HCT116 (cell line): Measurements from ENCODE around the gene CRAT. TPM values are rescaled to one million over a fixed set of nuclear protein-coding genes. Genes with fewer than 3 reads are reported as not detected.

Experiments used
- ATAC-seq: fragments of 200-7000 bp; cut with Tn5 transposase; 2 replicates; pipeline ENCODE4 v1.9.1; 2020; ENCODE audit warnings: mild to moderate bottlenecking, moderate library complexity
- BruUV-seq: library from RNA; stranded (reverse); fragments of 400-500 nt; replicated peaks from 2 replicates; lab custom pipeline; 2021; lab: Mats Ljungman, UMichigan
- CTCF ChIA-PET: fragments of 300-600 bp; sonication (Branson Sonifier 250); formaldehyde crosslinking; loops from one replicate; lab custom pipeline; 2021; ENCODE audit warnings: antibody characterized with exemption; lab: Charles Lee
- POLR2A ChIA-PET: fragments of 300-600, 350-600 bp; sonication (Branson Sonifier 250); formaldehyde crosslinking; loops from one replicate; lab custom pipeline; 2021; ENCODE audit warnings: antibody characterized with exemption; lab: Charles Lee
- RAD21 ChIA-PET, 2 experiments: fragments of 300-600 bp; sonication (Branson Sonifier 250); formaldehyde crosslinking; loops; one replicate each; lab custom pipeline; 2023; ENCODE audit warnings: low total read pairs in 2 of 2; ENCODE audit not compliant: uncharacterized antibody in 2 of 2, unreplicated experiment in 2 of 2, low non-redundant PET in 1 of 2; lab: Charles Lee
- DNase-seq: peaks from one replicate; pipeline ENCODE4 v3.0.0-alpha.2; 2010; ENCODE audit warnings: low read depth, low spot score
- H2AFZ ChIP-seq: fragments of 200-600 bp; shearing (Covaris generic), sonication (generic); 2 replicates; pipeline ENCODE4 v1.6.1; 2017; ENCODE audit warnings: low read depth, mixed run types, mixed read lengths, antibody characterized with exemption, low read length; ENCODE audit not compliant: poor library complexity, severe bottlenecking
- H3K27ac ChIP-seq: 2 replicates; pipeline ENCODE4 v1.5.1; 2012; ENCODE audit warnings: low read depth, low read length
- H3K27me3 ChIP-seq: fragments of 200-600 bp; sonication (generic); 2 replicates; pipeline ENCODE4 v1.6.1; 2016; ENCODE audit warnings: mixed run types, low read length, mixed read lengths; ENCODE audit not compliant: insufficient read depth
- H3K36me3 ChIP-seq, 2 experiments: fragments of 200-500 bp in 1 of 2; fragments of 200-600 bp in 1 of 2; sonication (Bioruptor generic) in 1 of 2; sonication (generic) in 1 of 2; 2 replicates each; pipeline versions ENCODE4 v1.5.1 to v1.6.1; 2014 to 2016; ENCODE audit warnings: low read length in 2 of 2, inconsistent platforms in 1 of 2, mixed read lengths in 1 of 2, mixed run types in 1 of 2; ENCODE audit not compliant: insufficient read depth in 2 of 2, control insufficient read depth in 1 of 2
- H3K4me1 ChIP-seq, 2 experiments: fragments of 200-600 bp in 1 of 2; sonication (generic) in 1 of 2; 2 replicates each; pipeline versions ENCODE4 v1.5.1 to v1.6.1; 2012 to 2017; ENCODE audit warnings: low read length in 2 of 2, inconsistent platforms in 1 of 2, mild to moderate bottlenecking in 1 of 2, mixed read lengths in 1 of 2, mixed run types in 1 of 2, moderate library complexity in 1 of 2; ENCODE audit not compliant: insufficient read depth in 2 of 2, control insufficient read depth in 1 of 2
- H3K4me2 ChIP-seq: fragments of 200-600 bp; sonication (generic); 2 replicates; pipeline ENCODE4 v1.6.1; 2017; ENCODE audit warnings: mixed run types, low read length, mixed read lengths
- H3K4me3 ChIP-seq, 2 experiments: fragments of 200-600 bp in 1 of 2; sonication (generic) in 1 of 2; replicated peaks in 1 of 2; 2 replicates each; pipeline ENCODE4 v1.5.1; 2011 to 2016; ENCODE audit warnings: low read length in 2 of 2, control low read depth in 1 of 2, low read depth in 1 of 2, mild to moderate bottlenecking in 1 of 2, mixed read lengths in 1 of 2, mixed run types in 1 of 2
- H3K79me2 ChIP-seq: fragments of 200-600 bp; sonication (generic); 2 replicates; pipeline ENCODE4 v1.6.1; 2017; ENCODE audit warnings: mild to moderate bottlenecking, mixed run types, low read length, moderate library complexity, mixed read lengths; ENCODE audit not compliant: insufficient read depth
- H3K9ac ChIP-seq: fragments of 200-600 bp; sonication (generic); 2 replicates; pipeline ENCODE4 v1.6.1; 2016; ENCODE audit warnings: low read length, mixed read lengths
- H3K9me2 ChIP-seq: fragments of 200-600 bp; sonication (generic), shearing (Covaris generic); 2 replicates; pipeline ENCODE4 v1.6.1; 2017; ENCODE audit warnings: mixed run types, mild to moderate bottlenecking, moderate library complexity; ENCODE audit not compliant: insufficient read depth
- H3K9me3 ChIP-seq, 2 experiments: fragments of 200-500 bp in 1 of 2; fragments of 200-600 bp in 1 of 2; sonication (Bioruptor generic) in 1 of 2; sonication (generic) in 1 of 2; 2 replicates each; pipeline ENCODE4 v1.6.1; 2014 to 2017; ENCODE audit warnings: low read length in 2 of 2, mixed read lengths in 2 of 2, inconsistent platforms in 1 of 2, low read depth in 1 of 2, mild to moderate bottlenecking in 1 of 2, mixed run types in 1 of 2, moderate library complexity in 1 of 2; ENCODE audit not compliant: control insufficient read depth in 1 of 2, insufficient read depth in 1 of 2
- H4K20me1 ChIP-seq: fragments of 200-600 bp; sonication (generic), shearing (Covaris generic); 2 replicates; pipeline ENCODE4 v1.6.1; 2017; ENCODE audit warnings: mixed run types, mild to moderate bottlenecking, moderate library complexity; ENCODE audit not compliant: insufficient read depth
- CBX3 ChIP-seq: IDR thresholded peaks from 2 replicates; pipeline ENCODE4 v1.6.1; 2012; ENCODE audit warnings: low read depth
- CEBPB ChIP-seq: IDR thresholded peaks from 2 replicates; pipeline ENCODE4 v1.6.1; 2012; ENCODE audit warnings: low read depth
- EGR1 ChIP-seq: IDR thresholded peaks from 2 replicates; pipeline ENCODE4 v1.6.1; 2012; ENCODE audit warnings: low read depth
- ELF1 ChIP-seq: IDR thresholded peaks from 2 replicates; pipeline ENCODE4 v1.6.1; 2012; ENCODE audit warnings: low read depth, borderline replicate concordance
- EZH2 ChIP-seq: fragments of 200-600 bp; sonication (generic); IDR thresholded peaks from 2 replicates; pipeline ENCODE4 v1.6.1; 2017; ENCODE audit warnings: antibody characterized with exemption, mixed run types
- EZH2phosphoT487 ChIP-seq: fragments of 200-600 bp; IDR thresholded peaks from 2 replicates; pipeline ENCODE4 v1.6.1; 2018; ENCODE audit warnings: antibody characterized with exemption, borderline replicate concordance
- JUND ChIP-seq: IDR thresholded peaks from 2 replicates; pipeline ENCODE4 v1.6.1; 2012
- POLR2A ChIP-seq: IDR thresholded peaks from 2 replicates; pipeline ENCODE4 v1.7.0; 2011; ENCODE audit warnings: borderline replicate concordance; ENCODE audit not compliant: insufficient read depth, insufficient read length; ENCODE audit errors: extremely low read depth
- RAD21 ChIP-seq: IDR thresholded peaks from 2 replicates; pipeline ENCODE4 v1.6.1; 2012; ENCODE audit warnings: low read depth, mild to moderate bottlenecking
- SIN3A ChIP-seq: IDR thresholded peaks from 2 replicates; pipeline ENCODE4 v1.6.1; 2012; ENCODE audit warnings: low read depth
- SRF ChIP-seq: IDR thresholded peaks from 2 replicates; pipeline ENCODE4 v1.6.1; 2012; ENCODE audit warnings: low read depth
- TCF7L2 ChIP-seq: IDR thresholded peaks from 2 replicates; pipeline ENCODE4 v1.7.0; 2011; ENCODE audit warnings: borderline replicate concordance, inconsistent platforms; ENCODE audit not compliant: insufficient read depth, insufficient read length; ENCODE audit errors: extremely low read depth
- YY1 ChIP-seq: IDR thresholded peaks from 2 replicates; pipeline ENCODE4 v1.6.1; 2011; ENCODE audit warnings: low read length, low read depth, moderate library complexity, mild to moderate bottlenecking; ENCODE audit not compliant: insufficient replicate concordance; ENCODE audit errors: extremely low read depth
- ZFX ChIP-seq: fragments of 450-650 bp; IDR thresholded peaks from 2 replicates; pipeline ENCODE4 v1.6.1; 2017
- ZNF274 ChIP-seq: fragments of 200-500 bp; sonication (Bioruptor generic); IDR thresholded peaks from 2 replicates; pipeline ENCODE4 v1.6.1; 2014; ENCODE audit warnings: mild to moderate bottlenecking, low read depth, low read length, inconsistent platforms
- intact Hi-C: fragments of 100-400 bp; cut with micrococcal nuclease; formaldehyde crosslinking; loops from 2 replicates; pipeline ENCODE4 v1.10.0; 2022
- total RNA-seq: library from RNA; stranded (reverse); gene quantifications from one replicate; pipeline ENCODE4 v1.2.1, GENCODE V29; 2021; ENCODE audit not compliant: unreplicated experiment
- TF ChIP-seq, protein P1 (sequence below): IDR thresholded peaks from 2 replicates; pipeline ENCODE4 v1.6.1; 2011; ENCODE audit warnings: mild to moderate bottlenecking, low read length, moderate library complexity; ENCODE audit not compliant: insufficient replicate concordance; ENCODE audit errors: extremely low read depth
- TF ChIP-seq, protein P2 (sequence below): IDR thresholded peaks from 2 replicates; pipeline ENCODE4 v1.6.1; 2012; ENCODE audit warnings: low read depth
- TF ChIP-seq, protein P3 (sequence below): IDR thresholded peaks from 2 replicates; pipeline ENCODE4 v1.6.1; 2012

The CRAT gene
- total RNA-seq, 1 experiment from 2014 or later: 29.0 TPM

DNA sequence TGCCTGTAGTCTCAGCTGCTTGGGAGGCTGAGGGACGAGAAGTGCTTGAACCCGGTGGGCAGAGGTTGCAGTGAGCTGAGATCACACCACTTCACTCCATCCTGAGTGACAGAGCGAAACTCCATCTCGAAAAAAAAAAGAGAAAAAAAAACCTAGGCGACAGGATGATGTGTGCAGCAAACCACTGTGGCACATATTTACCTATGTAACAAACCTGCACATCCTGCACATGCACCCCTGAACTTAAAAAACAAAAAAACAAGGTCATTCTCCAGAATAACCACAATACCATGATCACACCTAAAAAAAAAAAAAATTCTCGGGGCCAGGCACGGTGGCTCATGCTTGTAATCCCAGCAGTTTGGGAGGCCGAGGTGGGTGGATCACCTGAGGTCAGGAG is 37.2 kb downstream of the CRAT start:
- DNase-seq (no peak), ATAC-seq (no peak)
- Histone ChIP-seq H3K4me3 (no peak overlapping the region), H3K4me2 (no peak overlapping the region), H3K36me3 (no peaks in the 10 kb centered on the region), H3K4me1 (no peaks in the 10 kb centered on the region), H3K79me2 (no peaks in the 10 kb centered on the region), H2AFZ (no peak overlapping the region), H3K27me3 (no peaks in the 10 kb centered on the region), H3K9me2 (no peaks in the 10 kb centered on the region), H3K27ac (no peak overlapping the region), H3K9me3 (no peaks in the 10 kb centered on the region), H4K20me1 (no peaks in the 10 kb centered on the region), H3K9ac (no peak overlapping the region)
- ChIA-PET POLR2A (no interaction called here), RAD21 (no interaction called here), CTCF (no interaction called here)
- intact Hi-C loops: no loop called here
- TF ChIP-seq CBX3: no peak
- no peak for TF ChIP-seq TCF7L2
- TF ChIP-seq, protein P1, sequence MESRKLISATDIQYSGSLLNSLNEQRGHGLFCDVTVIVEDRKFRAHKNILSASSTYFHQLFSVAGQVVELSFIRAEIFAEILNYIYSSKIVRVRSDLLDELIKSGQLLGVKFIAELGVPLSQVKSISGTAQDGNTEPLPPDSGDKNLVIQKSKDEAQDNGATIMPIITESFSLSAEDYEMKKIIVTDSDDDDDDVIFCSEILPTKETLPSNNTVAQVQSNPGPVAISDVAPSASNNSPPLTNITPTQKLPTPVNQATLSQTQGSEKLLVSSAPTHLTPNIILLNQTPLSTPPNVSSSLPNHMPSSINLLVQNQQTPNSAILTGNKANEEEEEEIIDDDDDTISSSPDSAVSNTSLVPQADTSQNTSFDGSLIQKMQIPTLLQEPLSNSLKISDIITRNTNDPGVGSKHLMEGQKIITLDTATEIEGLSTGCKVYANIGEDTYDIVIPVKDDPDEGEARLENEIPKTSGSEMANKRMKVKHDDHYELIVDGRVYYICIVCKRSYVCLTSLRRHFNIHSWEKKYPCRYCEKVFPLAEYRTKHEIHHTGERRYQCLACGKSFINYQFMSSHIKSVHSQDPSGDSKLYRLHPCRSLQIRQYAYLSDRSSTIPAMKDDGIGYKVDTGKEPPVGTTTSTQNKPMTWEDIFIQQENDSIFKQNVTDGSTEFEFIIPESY: no peak
- no peak for TF ChIP-seq EZH2
- no peak for TF ChIP-seq EZH2phosphoT487
- no peak for TF ChIP-seq YY1
- no peak for TF ChIP-seq POLR2A
- TF ChIP-seq, protein P2, sequence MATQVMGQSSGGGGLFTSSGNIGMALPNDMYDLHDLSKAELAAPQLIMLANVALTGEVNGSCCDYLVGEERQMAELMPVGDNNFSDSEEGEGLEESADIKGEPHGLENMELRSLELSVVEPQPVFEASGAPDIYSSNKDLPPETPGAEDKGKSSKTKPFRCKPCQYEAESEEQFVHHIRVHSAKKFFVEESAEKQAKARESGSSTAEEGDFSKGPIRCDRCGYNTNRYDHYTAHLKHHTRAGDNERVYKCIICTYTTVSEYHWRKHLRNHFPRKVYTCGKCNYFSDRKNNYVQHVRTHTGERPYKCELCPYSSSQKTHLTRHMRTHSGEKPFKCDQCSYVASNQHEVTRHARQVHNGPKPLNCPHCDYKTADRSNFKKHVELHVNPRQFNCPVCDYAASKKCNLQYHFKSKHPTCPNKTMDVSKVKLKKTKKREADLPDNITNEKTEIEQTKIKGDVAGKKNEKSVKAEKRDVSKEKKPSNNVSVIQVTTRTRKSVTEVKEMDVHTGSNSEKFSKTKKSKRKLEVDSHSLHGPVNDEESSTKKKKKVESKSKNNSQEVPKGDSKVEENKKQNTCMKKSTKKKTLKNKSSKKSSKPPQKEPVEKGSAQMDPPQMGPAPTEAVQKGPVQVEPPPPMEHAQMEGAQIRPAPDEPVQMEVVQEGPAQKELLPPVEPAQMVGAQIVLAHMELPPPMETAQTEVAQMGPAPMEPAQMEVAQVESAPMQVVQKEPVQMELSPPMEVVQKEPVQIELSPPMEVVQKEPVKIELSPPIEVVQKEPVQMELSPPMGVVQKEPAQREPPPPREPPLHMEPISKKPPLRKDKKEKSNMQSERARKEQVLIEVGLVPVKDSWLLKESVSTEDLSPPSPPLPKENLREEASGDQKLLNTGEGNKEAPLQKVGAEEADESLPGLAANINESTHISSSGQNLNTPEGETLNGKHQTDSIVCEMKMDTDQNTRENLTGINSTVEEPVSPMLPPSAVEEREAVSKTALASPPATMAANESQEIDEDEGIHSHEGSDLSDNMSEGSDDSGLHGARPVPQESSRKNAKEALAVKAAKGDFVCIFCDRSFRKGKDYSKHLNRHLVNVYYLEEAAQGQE: no peak
- no peak for TF ChIP-seq ZNF274
- no peak for TF ChIP-seq RAD21
- no peak for TF ChIP-seq EGR1
- no peak for TF ChIP-seq ELF1
- no peak for TF ChIP-seq JUND
- TF ChIP-seq SIN3A: no peak
- TF ChIP-seq, protein P3, sequence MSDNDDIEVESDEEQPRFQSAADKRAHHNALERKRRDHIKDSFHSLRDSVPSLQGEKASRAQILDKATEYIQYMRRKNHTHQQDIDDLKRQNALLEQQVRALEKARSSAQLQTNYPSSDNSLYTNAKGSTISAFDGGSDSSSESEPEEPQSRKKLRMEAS: no peak
- TF ChIP-seq CEBPB: no peak
- no peak for TF ChIP-seq SRF
- no peak for TF ChIP-seq ZFX
- no TSS peak for BruUV-seq
